T-helper 17 cell (primary cell): Measurements from ENCODE around the gene DENND6A. TPM values are rescaled to one million over a fixed set of nuclear protein-coding genes. Genes with fewer than 3 reads are reported as not detected.
A peak's percentile ranks its signal among the peaks of the same experiment; 100 is the strongest.
"Not testable (repeated sequence)": the region's sequence is repeated elsewhere in the genome, so short reads cannot be mapped to it uniquely, and the experiment has no call there.

ENCODE experiments used
- ATAC-seq: fragments of 150-1000 bp; cut with Tn5 transposase; 2 replicates; pipeline ENCODE4 v1.10.0; 2021; ENCODE audit warnings: mild to moderate bottlenecking, moderate library complexity
- DNase-seq, 3 donors: peaks; one replicate each; pipeline versions ENCODE4 v3.0.0 to v3.0.0-alpha.2; 2020 to 2021
- H3K9me3 ChIP-seq: one replicate; pipeline ENCODE4 v1.7.0; 2013; ENCODE audit warnings: low read length, mild to moderate bottlenecking; ENCODE audit not compliant: control insufficient read depth, poor library complexity, severe bottlenecking
- H3K27ac Mint-ChIP-seq: one replicate; pipeline ENCODE4 v1.8.0; 2022; ENCODE audit warnings: mild to moderate bottlenecking, moderate library complexity, mixed read lengths
- H3K27me3 Mint-ChIP-seq: one replicate; pipeline ENCODE4 v1.8.0; 2022; ENCODE audit warnings: mixed read lengths
- H3K36me3 Mint-ChIP-seq: one replicate; pipeline ENCODE4 v1.8.0; 2022; ENCODE audit warnings: low read depth, mixed read lengths
- H3K4me1 Mint-ChIP-seq: one replicate; pipeline ENCODE4 v1.8.0; 2022; ENCODE audit warnings: mild to moderate bottlenecking, mixed read lengths
- H3K4me3 Mint-ChIP-seq: one replicate; pipeline ENCODE4 v1.8.0; 2022; ENCODE audit warnings: mild to moderate bottlenecking, moderate library complexity, mixed read lengths
- total RNA-seq, 4 donors: library from RNA in 2 of 4; stranded (reverse) in 2 of 4; gene quantifications; one replicate each; pipeline ENCODE4 v1.2.3 and lab custom pipeline; 2022 to 2026

The DENND6A gene
- total RNA-seq, 2 donors from 2014 or later = 38.9 to 49.7 TPM

DNA sequence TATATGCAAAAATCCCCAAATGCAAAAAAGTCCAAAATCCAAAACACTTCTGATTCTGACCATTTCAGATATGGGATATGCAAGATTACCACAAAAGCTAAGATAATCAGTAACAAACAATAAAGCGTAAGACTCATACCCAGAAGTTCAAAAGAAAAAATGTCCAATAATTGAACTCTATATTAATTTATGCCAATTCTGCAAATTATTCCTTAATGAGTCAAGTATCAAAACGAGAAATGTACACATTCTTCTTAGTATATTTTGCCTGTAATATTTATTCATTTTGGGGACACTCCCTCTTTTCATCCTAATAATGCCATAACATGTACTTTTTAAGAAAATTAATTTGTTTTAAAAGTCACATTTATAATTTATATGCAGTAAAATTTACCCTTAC is 37.1 kb downstream of the DENND6A start:
- Mint-ChIP-seq H3K36me3 (peaks cover 8% of the 10 kb centered on the region), H3K4me1 (peaks cover 6% of the 10 kb centered on the region), H3K27me3 (no peaks in the 10 kb centered on the region), H3K27ac (no peak overlapping the region), H3K4me3 (no peak overlapping the region)
- no peak for DNase-seq
- ATAC-seq = no peak
- H3K9me3 ChIP-seq = no peaks in the 10 kb centered on the region

DNA sequence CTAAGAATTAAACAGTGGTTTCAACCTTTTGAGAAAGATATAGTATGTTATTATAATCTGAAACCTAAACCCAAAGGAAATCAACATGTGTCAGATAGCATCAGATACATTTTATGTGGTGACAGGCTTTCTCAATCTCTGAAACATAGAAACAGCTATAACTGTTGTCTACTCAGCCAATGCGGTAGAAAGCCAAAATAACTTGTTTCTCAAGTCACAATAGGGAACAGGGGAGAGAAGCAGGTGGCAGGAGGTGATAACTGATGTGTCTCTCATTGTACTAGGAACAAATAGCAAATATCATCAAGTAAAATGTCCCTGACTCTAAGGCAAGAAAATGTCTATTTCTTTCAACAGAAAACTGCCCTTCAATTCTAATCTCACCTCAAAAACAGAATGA is 38.6 kb downstream of the DENND6A start:
- Mint-ChIP-seq H3K27ac (peak overlapping the region; percentile 21), H3K36me3 (peaks cover 5% of the 10 kb centered on the region), H3K4me3 (no peak overlapping the region), H3K4me1 (peaks cover 1% of the 10 kb centered on the region), H3K27me3 (no peaks in the 10 kb centered on the region)
- ATAC-seq = peak; percentile 37
- DNase-seq = no peak
- no peaks in the 10 kb centered on the region for H3K9me3 ChIP-seq

DNA sequence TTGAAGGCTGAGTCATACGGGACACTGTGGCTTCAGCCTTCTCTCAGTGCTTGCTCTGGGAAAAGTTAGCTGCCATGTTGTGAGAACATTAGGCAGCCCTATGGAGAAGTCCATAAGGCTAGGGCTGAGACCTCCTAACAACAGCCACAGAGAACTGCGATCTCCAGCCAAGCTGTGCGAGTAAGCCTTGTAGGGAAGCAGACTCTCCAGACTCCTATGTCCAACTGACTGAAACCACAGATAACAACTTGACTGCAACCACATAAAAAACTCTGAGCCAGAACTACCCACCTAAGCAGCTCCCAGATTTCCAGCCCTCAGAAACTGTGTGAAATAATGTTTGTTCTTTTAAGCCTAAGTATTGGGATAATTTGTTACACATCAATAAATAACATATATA is 40.7 kb downstream of the DENND6A start:
- no peak overlapping the region for H3K27ac Mint-ChIP-seq
- H3K9me3 ChIP-seq = no peaks in the 10 kb centered on the region
- no peak overlapping the region for H3K4me3 Mint-ChIP-seq
- DNase-seq (no peak), ATAC-seq (no peak)
- peaks cover 8% of the 10 kb centered on the region for H3K36me3 Mint-ChIP-seq
- H3K27me3 Mint-ChIP-seq = no peaks in the 10 kb centered on the region
- peaks cover 7% of the 10 kb centered on the region for H3K4me1 Mint-ChIP-seq

DNA sequence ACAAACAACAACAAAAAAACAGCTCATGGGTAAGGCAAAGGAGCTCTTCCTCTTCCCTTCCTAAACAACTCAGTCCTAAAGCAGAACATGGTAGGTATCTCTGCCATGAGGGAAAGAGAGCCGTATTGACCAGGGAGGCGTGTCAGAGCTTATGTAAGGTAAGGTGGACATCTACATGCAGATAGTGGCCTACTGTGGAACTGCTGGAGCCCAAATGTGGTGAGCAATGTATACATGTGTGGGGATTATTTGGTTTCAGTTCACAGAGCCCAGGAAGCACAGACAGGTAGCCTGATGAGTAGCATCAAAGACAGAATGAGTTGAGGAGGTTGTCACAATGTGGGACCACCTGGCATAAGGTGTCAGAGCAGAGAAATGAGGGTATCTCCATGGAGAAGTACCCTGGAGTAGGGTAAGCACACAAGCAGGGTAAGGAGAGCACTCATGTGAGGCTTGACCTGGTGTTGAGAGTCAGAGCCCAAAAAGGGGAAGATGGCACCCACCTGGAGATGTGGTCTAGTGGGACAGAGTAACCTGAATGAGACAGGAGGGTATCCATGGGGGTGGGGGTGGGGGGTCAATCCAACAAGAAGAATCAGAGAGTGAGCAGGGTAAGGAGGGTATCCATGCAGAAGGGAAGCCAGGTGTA is 45.5 kb downstream of the DENND6A start:
- H3K27ac Mint-ChIP-seq = peak overlapping the region; percentile 1
- no peak overlapping the region for H3K4me3 Mint-ChIP-seq
- peaks cover 17% of the 10 kb centered on the region for H3K4me1 Mint-ChIP-seq
- no peaks in the 10 kb centered on the region for H3K27me3 Mint-ChIP-seq
- no peak for ATAC-seq
- H3K9me3 ChIP-seq = no peaks in the 10 kb centered on the region
- H3K36me3 Mint-ChIP-seq = peaks cover 15% of the 10 kb centered on the region
- no peak for DNase-seq

DNA sequence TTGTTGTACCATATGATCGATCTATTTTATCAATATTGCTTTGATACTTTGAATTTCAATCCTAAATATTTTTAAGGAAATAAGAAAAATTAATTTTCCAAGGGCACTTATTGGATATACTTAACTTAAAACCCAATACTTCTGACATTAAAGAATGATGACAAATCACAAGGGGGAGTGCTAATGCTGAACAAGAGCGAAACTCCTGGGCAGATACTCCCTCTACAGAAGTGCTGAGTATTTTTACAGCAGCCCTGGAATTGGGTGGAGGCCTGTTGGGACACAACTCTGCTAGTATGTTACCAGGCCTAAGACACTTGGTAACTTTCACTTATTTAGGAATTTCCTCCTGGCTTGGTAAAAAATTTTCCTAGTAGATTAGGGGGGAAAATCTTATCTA is 46.2 kb downstream of the DENND6A start:
- no peak for DNase-seq
- peak overlapping the region; percentile 1 for H3K27ac Mint-ChIP-seq

GRCh38 chr3:57644740-57645139 is 48.1 kb downstream of the DENND6A start:
- Mint-ChIP-seq H3K36me3 (peaks cover 20% of the 10 kb centered on the region), H3K27ac (no peak overlapping the region), H3K27me3 (no peaks in the 10 kb centered on the region), H3K4me1 (peaks cover 21% of the 10 kb centered on the region), H3K4me3 (no peak overlapping the region)
- ATAC-seq (no peak), DNase-seq (no peak)
- no peaks in the 10 kb centered on the region for H3K9me3 ChIP-seq

More for the DNA sequence above, 46.2 kb downstream of the DENND6A start:
- no peak overlapping the region for H3K4me3 Mint-ChIP-seq
- peaks cover 18% of the 10 kb centered on the region for H3K4me1 Mint-ChIP-seq
- no peaks in the 10 kb centered on the region for H3K9me3 ChIP-seq
- no peaks in the 10 kb centered on the region for H3K27me3 Mint-ChIP-seq
- H3K36me3 Mint-ChIP-seq = peaks cover 19% of the 10 kb centered on the region
- no peak for ATAC-seq

- DNase-seq = no peak
- Mint-ChIP-seq H3K27ac (no peak overlapping the region), H3K36me3 (peaks cover 12% of the 10 kb centered on the region), H3K4me3 (no peak overlapping the region), H3K27me3 (no peaks in the 10 kb centered on the region), H3K4me1 (peaks cover 7% of the 10 kb centered on the region)
- no peak for ATAC-seq
- H3K9me3 ChIP-seq = no peaks in the 10 kb centered on the region
Measured at GRCh38 chr3:57637391-57637790, 55.5 kb downstream of the DENND6A start.

DNA sequence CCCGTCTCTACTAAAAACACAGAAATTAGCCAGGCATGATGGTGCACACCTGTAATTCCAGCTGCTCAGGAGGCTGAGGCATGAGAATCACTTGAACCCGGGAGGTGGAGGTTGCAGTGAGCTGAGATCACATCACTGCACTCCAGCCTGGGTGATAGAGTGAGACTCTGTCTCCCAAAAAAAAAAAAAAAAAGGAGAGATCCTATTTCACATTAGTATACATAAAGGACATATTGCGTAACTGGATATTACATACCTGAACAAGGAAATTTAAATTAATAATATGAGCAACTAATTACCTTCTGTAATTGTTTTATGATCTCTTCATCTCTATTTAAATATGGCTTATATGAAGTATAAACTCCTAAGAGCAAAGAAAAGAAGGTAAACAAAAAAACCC is 58.6 kb downstream of the DENND6A start:
- not testable (repeated sequence) for H3K4me1 Mint-ChIP-seq, H3K4me3 Mint-ChIP-seq, ATAC-seq, DNase-seq, H3K36me3 Mint-ChIP-seq, H3K27me3 Mint-ChIP-seq, H3K27ac Mint-ChIP-seq, H3K9me3 ChIP-seq

DNA sequence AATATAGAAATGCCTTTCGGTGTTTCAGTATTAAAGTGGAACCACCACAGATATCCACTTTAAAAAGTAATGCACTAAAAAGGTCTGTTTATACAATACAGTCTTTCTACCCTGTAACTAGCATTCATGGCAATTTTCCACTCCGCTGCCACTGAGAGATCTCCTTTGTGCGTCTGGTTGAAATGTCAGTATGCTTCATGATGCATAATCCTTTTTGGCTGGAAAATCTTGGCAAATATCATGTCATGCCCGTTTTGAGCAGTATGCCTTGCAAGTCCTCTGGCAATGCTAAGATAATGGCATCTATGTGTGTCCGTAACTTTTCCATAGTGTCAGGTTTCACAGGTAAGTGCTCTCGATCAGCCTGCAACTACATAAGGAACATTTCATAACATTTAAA is 64.9 kb downstream of the DENND6A start:
- ATAC-seq (no peak), DNase-seq (no peak)
- no peaks in the 10 kb centered on the region for H3K9me3 ChIP-seq
- Mint-ChIP-seq H3K27ac (no peak overlapping the region), H3K4me3 (no peak overlapping the region), H3K4me1 (no peaks in the 10 kb centered on the region), H3K27me3 (no peaks in the 10 kb centered on the region), H3K36me3 (no peaks in the 10 kb centered on the region)

- no peaks in the 10 kb centered on the region for H3K36me3 Mint-ChIP-seq
- no peaks in the 10 kb centered on the region for H3K27me3 Mint-ChIP-seq
- H3K4me1 Mint-ChIP-seq = peaks cover 5% of the 10 kb centered on the region
- no peak overlapping the region for H3K4me3 Mint-ChIP-seq
- no peaks in the 10 kb centered on the region for H3K9me3 ChIP-seq
- no peak for ATAC-seq
- H3K27ac Mint-ChIP-seq = no peak overlapping the region
- DNase-seq = no peak
Measured at GRCh38 chr3:57624801-57625200, 68.1 kb downstream of the DENND6A start.

DNA sequence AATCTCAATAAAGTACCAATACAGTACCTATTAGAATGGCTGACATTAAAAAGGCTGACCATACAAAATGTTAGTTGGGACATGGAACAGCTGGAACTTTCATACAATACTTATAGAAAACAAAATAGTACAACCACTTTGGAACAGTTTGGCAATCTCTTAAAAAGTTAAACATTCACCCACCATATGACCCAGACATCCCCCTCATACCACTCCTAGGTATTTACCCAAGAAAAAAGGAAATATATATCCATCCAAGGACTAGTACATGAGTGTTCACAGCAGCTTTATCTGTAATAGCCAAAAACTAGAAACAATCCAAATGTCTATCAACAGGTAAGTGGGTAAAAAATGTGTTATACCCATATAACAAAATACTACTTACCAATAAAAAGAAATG is 70.5 kb downstream of the DENND6A start:
- H3K27ac Mint-ChIP-seq = no peak overlapping the region
- ATAC-seq = no peak
- peaks cover 5% of the 10 kb centered on the region for H3K4me1 Mint-ChIP-seq
- H3K27me3 Mint-ChIP-seq = no peaks in the 10 kb centered on the region
- no peak for DNase-seq
- H3K4me3 Mint-ChIP-seq = no peak overlapping the region
- H3K9me3 ChIP-seq = no peaks in the 10 kb centered on the region
- H3K36me3 Mint-ChIP-seq = no peaks in the 10 kb centered on the region

- Mint-ChIP-seq H3K4me3 (no peak overlapping the region), H3K36me3 (no peaks in the 10 kb centered on the region), H3K27ac (no peak overlapping the region), H3K4me1 (peaks cover 9% of the 10 kb centered on the region), H3K27me3 (no peaks in the 10 kb centered on the region)
- no peak for ATAC-seq
- no peaks in the 10 kb centered on the region for H3K9me3 ChIP-seq
- DNase-seq = no peak
Measured at GRCh38 chr3:57617739-57618138, 75.1 kb downstream of the DENND6A start.

GRCh38 chr3:57616233-57616632 is 76.6 kb downstream of the DENND6A start:
- Mint-ChIP-seq H3K4me1 (peaks cover 5% of the 10 kb centered on the region), H3K27ac (peak overlapping the region; percentile 53), H3K4me3 (no peak overlapping the region), H3K36me3 (no peaks in the 10 kb centered on the region), H3K27me3 (no peaks in the 10 kb centered on the region)
- ATAC-seq (no peak), DNase-seq (no peak)
- H3K9me3 ChIP-seq = no peaks in the 10 kb centered on the region

DNA sequence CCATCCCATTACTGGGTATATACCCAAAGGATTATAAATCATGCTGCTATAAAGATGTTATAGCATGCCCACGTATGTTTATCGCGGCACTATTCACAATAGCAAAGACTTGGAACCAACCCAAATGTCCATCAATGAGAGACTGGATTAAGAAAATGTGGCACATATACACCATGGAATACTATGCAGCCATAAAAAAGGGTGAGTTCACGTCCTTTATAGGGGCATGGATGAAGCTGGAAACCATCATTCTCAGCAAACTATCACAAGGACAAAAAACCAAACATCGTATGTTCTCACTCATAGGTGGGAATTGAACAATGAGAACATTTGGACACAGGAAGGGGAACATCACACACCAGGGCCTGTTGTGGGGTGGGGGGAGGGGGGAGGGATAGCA is 81.0 kb downstream of the DENND6A start:
- not testable (repeated sequence) for H3K4me3 Mint-ChIP-seq, ATAC-seq, H3K9me3 ChIP-seq, H3K27ac Mint-ChIP-seq, H3K27me3 Mint-ChIP-seq, H3K36me3 Mint-ChIP-seq, H3K4me1 Mint-ChIP-seq, DNase-seq
